ENCODE data around the gene EGFL8. TPM values are rescaled to one million over a fixed set of nuclear protein-coding genes. Genes with fewer than 3 reads are reported as not detected.
"Not testable (repeated sequence)": the region's sequence is repeated elsewhere in the genome, so short reads cannot be mapped to it uniquely, and the experiment has no call there.

Gene EGFL8
- total RNA-seq, 4 donors from 2014 or later, result 2.6 to 79.4 (median 16.2) TPM

DNA sequence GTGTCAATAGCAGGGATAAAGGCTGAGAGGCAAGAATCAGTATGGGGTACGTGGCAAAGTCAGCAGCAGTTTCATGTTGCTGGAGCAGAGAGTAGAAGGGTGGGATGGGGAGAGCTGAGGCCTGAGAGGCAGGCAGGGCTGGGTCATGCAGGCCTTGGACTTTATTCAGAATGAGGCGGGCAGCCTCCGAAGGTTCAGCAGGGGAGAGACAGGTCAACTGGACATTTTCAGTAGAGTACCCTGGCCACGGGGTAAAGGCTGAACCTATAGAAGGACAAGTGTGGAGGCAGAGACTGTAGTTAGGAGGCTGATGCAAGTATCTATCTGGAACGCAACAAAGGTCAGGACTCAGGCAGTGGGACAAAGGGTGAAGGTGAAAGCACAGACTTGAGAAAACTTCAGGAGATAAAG is 45.8 kb downstream of the EGFL8 start:
- 87 to 88% methylated on average over 2 to 5 of the region's 5 CpGs for WGBS, 2 donors (ENCODE audit: low coverage in 1 of 2)
- DNase-seq, result no peak
- intact Hi-C loops (cut with DNase I; ENCODE audit: low total_unique reads) (no loop called here), in situ Hi-C loops (cut with MboI; ENCODE audit: low pct_ligation_motif_present in 1 of 4, low pct_unique_long_range_greater_than_20kb in 1 of 4, low sequenced_read_pairs in 3 of 4) (no loop called here)
- Histone ChIP-seq H3K27ac (no peak overlapping the region), H3K4me1 (no peaks in the 10 kb centered on the region), H3K27me3 (no peaks in the 10 kb centered on the region), H3K4me3 (no peak overlapping the region), H3K36me3 (no peaks in the 10 kb centered on the region), H3K9me3 (no peaks in the 10 kb centered on the region)
- TF ChIP-seq CTCF (IDR thresholded peaks at IDR 0.05), result no peak
- no peak for TF ChIP-seq POLR2A (IDR thresholded peaks at IDR 0.05)
- TF ChIP-seq EP300 (IDR thresholded peaks at IDR 0.05; ENCODE audit: low read depth), result no peak

DNA sequence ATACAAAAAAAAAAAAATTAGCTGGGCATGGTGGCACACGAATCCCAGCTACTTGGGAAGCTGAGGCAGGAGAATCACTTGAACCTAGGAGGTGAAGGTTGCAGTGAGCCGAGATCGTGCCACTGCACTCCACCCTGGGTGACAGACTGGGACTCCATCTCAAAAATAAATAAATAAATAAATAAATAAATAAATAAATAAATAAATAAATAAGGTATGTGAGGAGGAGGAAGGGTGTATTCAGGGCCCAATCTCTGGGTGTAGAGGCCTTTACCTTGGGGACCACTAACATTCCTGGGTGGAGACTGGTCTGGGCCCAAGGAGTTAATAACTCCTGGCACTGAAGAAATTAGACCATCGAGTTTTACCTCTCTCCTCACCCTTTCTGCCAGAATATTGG is 47.0 kb downstream of the EGFL8 start:
- in situ Hi-C loops (cut with MboI; ENCODE audit: low pct_ligation_motif_present in 1 of 4, low pct_unique_long_range_greater_than_20kb in 1 of 4, low sequenced_read_pairs in 3 of 4), result not testable (repeated sequence)

GRCh38 chr6:32212076-32212760 is 47.8 kb downstream of the EGFL8 start:
- TF ChIP-seq POLR2A (IDR thresholded peaks at IDR 0.05), result no peak
- no peak for TF ChIP-seq CTCF (IDR thresholded peaks at IDR 0.05)
- intact Hi-C loops (cut with DNase I; ENCODE audit: low total_unique reads) (no loop called here), in situ Hi-C loops (cut with MboI; ENCODE audit: low pct_ligation_motif_present in 1 of 4, low pct_unique_long_range_greater_than_20kb in 1 of 4, low sequenced_read_pairs in 3 of 4) (no loop called here)
- Histone ChIP-seq H3K36me3 (no peaks in the 10 kb centered on the region), H3K4me1 (no peaks in the 10 kb centered on the region), H3K27ac (no peak overlapping the region), H3K9me3 (no peaks in the 10 kb centered on the region), H3K4me3 (no peak overlapping the region), H3K27me3 (no peaks in the 10 kb centered on the region)
- DNase-seq, result no peak
- WGBS, 2 donors (ENCODE audit: low coverage in 1 of 2), result 80% methylated on average over 12 of the region's 12 CpGs; no CpG with 5 or more reads in 1 of the 2 donors

More for the DNA sequence above, 47.0 kb downstream of the EGFL8 start:
- H3K27ac ChIP-seq; H3K9me3 ChIP-seq; H3K4me1 ChIP-seq; DNase-seq; H3K27me3 ChIP-seq; intact Hi-C loops (cut with DNase I; ENCODE audit: low total_unique reads); H3K4me3 ChIP-seq; H3K36me3 ChIP-seq: not testable (repeated sequence)
- 72 to 86% methylated on average over 2 to 4 of the region's 4 CpGs for WGBS, 2 donors (ENCODE audit: low coverage in 1 of 2)

- in situ Hi-C loops (cut with MboI; ENCODE audit: low pct_ligation_motif_present in 1 of 4, low pct_unique_long_range_greater_than_20kb in 1 of 4, low sequenced_read_pairs in 3 of 4) (no loop called here), intact Hi-C loops (cut with DNase I; ENCODE audit: low total_unique reads) (no loop called here)
- DNase-seq, result no peak
Measured at GRCh38 chr6:32213649-32214048, 49.3 kb downstream of the EGFL8 start.

More at GRCh38 chr6:32213649-32214048, 49.3 kb downstream of the EGFL8 start:
- TF ChIP-seq POLR2A (IDR thresholded peaks at IDR 0.05), result no peak
- TF ChIP-seq POLR2AphosphoS5 (IDR thresholded peaks at IDR 0.05), result no peak
- TF ChIP-seq EP300 (IDR thresholded peaks at IDR 0.05; ENCODE audit: low read depth), result no peak
- TF ChIP-seq CTCF (IDR thresholded peaks at IDR 0.05), result no peak
- Histone ChIP-seq H3K27ac (no peak overlapping the region), H3K27me3 (no peaks in the 10 kb centered on the region), H3K9me3 (no peaks in the 10 kb centered on the region), H3K36me3 (no peaks in the 10 kb centered on the region), H3K4me1 (no peaks in the 10 kb centered on the region), H3K4me3 (no peak overlapping the region)
- 84 to 100% methylated on average over 2 to 6 of the region's 6 CpGs for WGBS, 2 donors (ENCODE audit: low coverage in 1 of 2)
